ENCODE data around the gene SUPT3H.

Gene SUPT3H

GRCh38 chr6:45377554-45378333, at the start of gene SUPT3H:
Gene SUPT3H (minus strand): TSS chr6:45377934.
- peak; percentile 82 for DNase-seq

- no peak for DNase-seq
Measured at GRCh38 chr6:45426251-45426650, 48.5 kb upstream of the SUPT3H start.

GRCh38 chr6:45424451-45424861, 46.7 kb upstream of the SUPT3H start:
- no peak for DNase-seq

- DNase-seq = no peak
Measured at GRCh38 chr6:45423824-45424450, 46.2 kb upstream of the SUPT3H start.

GRCh38 chr6:45423111-45423823, 45.5 kb upstream of the SUPT3H start:
- DNase-seq = no peak

- no peak for DNase-seq
Measured at GRCh38 chr6:45422503-45423110, 44.9 kb upstream of the SUPT3H start.

- DNase-seq = no peak
Measured at GRCh38 chr6:45421709-45422502, 44.2 kb upstream of the SUPT3H start.

- no peak for DNase-seq
Measured at GRCh38 chr6:45420909-45421708, 43.4 kb upstream of the SUPT3H start.

GRCh38 chr6:45420083-45420908, 42.6 kb upstream of the SUPT3H start:
- no peak for DNase-seq

- DNase-seq = peak; percentile 15
Measured at GRCh38 chr6:45419571-45420082, 41.9 kb upstream of the SUPT3H start.

- no peak for DNase-seq
Measured at GRCh38 chr6:45417436-45417835, 39.7 kb upstream of the SUPT3H start.

GRCh38 chr6:45416700-45417099, 39.0 kb upstream of the SUPT3H start:
- DNase-seq = no peak

GRCh38 chr6:45415788-45416518, 38.2 kb upstream of the SUPT3H start:
- no peak for DNase-seq

- no peak for DNase-seq
Measured at GRCh38 chr6:45415315-45415714, 37.6 kb upstream of the SUPT3H start.

- DNase-seq = no peak
Measured at GRCh38 chr6:45411959-45412358, 34.2 kb upstream of the SUPT3H start.

- no peak for DNase-seq
Measured at GRCh38 chr6:45400021-45400420, 22.3 kb upstream of the SUPT3H start.

GRCh38 chr6:45398075-45398813, 20.5 kb upstream of the SUPT3H start:
- no peak for DNase-seq

- DNase-seq = no peak
Measured at GRCh38 chr6:45394586-45395095, 16.9 kb upstream of the SUPT3H start.

GRCh38 chr6:45388328-45388727, 10.6 kb upstream of the SUPT3H start:
- DNase-seq = no peak

Measured in NCI-H1694 treated with DMSO at 0.1 percent for 48 hours (cell line).